SK-N-SH treated with all-trans-retinoic acid at 6 μM for 48 hours (cell line): ENCODE data around the gene COL23A1.

Experiments used
- ATAC-seq: fragments of 200-7000 bp; cut with Tn5 transposase; 3 replicates; pipeline ENCODE4 v1.9.1; 2020; ENCODE audit warnings: mild to moderate bottlenecking, moderate library complexity
- ARNTL ChIP-seq: fragments of 450-650 bp; formaldehyde crosslinking; IDR thresholded peaks from 2 replicates; pipeline ENCODE4 v1.5.0; 2020; ENCODE audit warnings: low read depth, mild to moderate bottlenecking, moderate library complexity, borderline replicate concordance
- BACH2 ChIP-seq: fragments of 250-450 bp; sonication (Bioruptor Pico); IDR thresholded peaks from 2 replicates; pipeline ENCODE4 v1.9.0; 2021; ENCODE audit warnings: mild to moderate bottlenecking, borderline replicate concordance
- CREB5 ChIP-seq: fragments of 250-450 bp; sonication (Bioruptor Pico); IDR thresholded peaks from 2 replicates; pipeline ENCODE4 v1.5.1; 2020; ENCODE audit warnings: low read depth, mild to moderate bottlenecking, moderate library complexity
- CSDC2 ChIP-seq: fragments of 250-450 bp; sonication (Bioruptor Pico); IDR thresholded peaks from 2 replicates; pipeline ENCODE4 v1.5.0; 2020; ENCODE audit warnings: mild to moderate bottlenecking, moderate library complexity
- CSRNP3 ChIP-seq: fragments of 250-450 bp; sonication (Bioruptor Pico); IDR thresholded peaks from 2 replicates; pipeline ENCODE4 v1.5.1; 2021; ENCODE audit warnings: mild to moderate bottlenecking, moderate library complexity
- ESRRG ChIP-seq: fragments of 250-450 bp; sonication (Bioruptor Pico); IDR thresholded peaks from 2 replicates; pipeline ENCODE4 v1.6.1; 2021; ENCODE audit warnings: mild to moderate bottlenecking
- GLIS3 ChIP-seq: fragments of 250-450 bp; sonication (Bioruptor Pico); IDR thresholded peaks from 2 replicates; pipeline ENCODE4 v1.5.0; 2020; ENCODE audit warnings: mild to moderate bottlenecking, moderate library complexity
- ISL1 ChIP-seq: fragments of 250-450 bp; sonication (Bioruptor Pico); IDR thresholded peaks from 2 replicates; pipeline ENCODE4 v2.1.2; 2022; ENCODE audit warnings: mild to moderate bottlenecking, moderate library complexity
- OSR1 ChIP-seq: fragments of 250-450 bp; sonication (Bioruptor Pico); IDR thresholded peaks from 2 replicates; pipeline ENCODE4 v1.8.0; 2022; ENCODE audit warnings: moderate library complexity, mild to moderate bottlenecking, inconsistent platforms
- PATZ1 ChIP-seq: fragments of 250-450 bp; sonication (Bioruptor Pico); IDR thresholded peaks from 2 replicates; pipeline ENCODE4 v1.8.0; 2020; ENCODE audit warnings: mild to moderate bottlenecking, moderate library complexity, borderline replicate concordance
- PPARA ChIP-seq: fragments of 250-450 bp; sonication (Bioruptor Pico); IDR thresholded peaks from 2 replicates; pipeline ENCODE4 v1.5.0; 2020; ENCODE audit warnings: mild to moderate bottlenecking, borderline replicate concordance
- RARB ChIP-seq: fragments of 250-450 bp; sonication (Bioruptor Pico); IDR thresholded peaks from 2 replicates; pipeline ENCODE4 v1.8.0; 2021; ENCODE audit warnings: mild to moderate bottlenecking, moderate library complexity
- TCF4 ChIP-seq: fragments of 250-450 bp; sonication (Bioruptor Pico); IDR thresholded peaks from 2 replicates; pipeline ENCODE4 v1.8.0; 2021; ENCODE audit warnings: mild to moderate bottlenecking, moderate library complexity, borderline replicate concordance
- TSHZ2 ChIP-seq: fragments of 250-450 bp; sonication (Bioruptor Pico); IDR thresholded peaks from 2 replicates; pipeline ENCODE4 v1.5.0; 2020; ENCODE audit warnings: mild to moderate bottlenecking, moderate library complexity
- ZC3H10 ChIP-seq: fragments of 250-450 bp; sonication (Bioruptor Pico); IDR thresholded peaks from 2 replicates; pipeline ENCODE4 v1.5.1; 2021; ENCODE audit warnings: mild to moderate bottlenecking, moderate library complexity
- ZFP3 ChIP-seq: fragments of 250-450 bp; sonication (Bioruptor Pico); IDR thresholded peaks from 2 replicates; pipeline ENCODE4 v1.5.0; 2020; ENCODE audit warnings: mild to moderate bottlenecking, moderate library complexity
- ZFP30 ChIP-seq: fragments of 450-650 bp; formaldehyde crosslinking; IDR thresholded peaks from 2 replicates; pipeline ENCODE4 v1.5.0; 2022; ENCODE audit warnings: mild to moderate bottlenecking, moderate library complexity
- ZNF565 ChIP-seq: fragments of 450-650 bp; formaldehyde crosslinking; conservative IDR thresholded peaks from 2 replicates; pipeline ENCODE4 v1.5.0; 2020; ENCODE audit warnings: low read depth, mild to moderate bottlenecking, moderate library complexity
- ZNF70 ChIP-seq: fragments of 450-650 bp; formaldehyde crosslinking; IDR thresholded peaks from 2 replicates; pipeline ENCODE4 v1.5.0; 2020; ENCODE audit warnings: mild to moderate bottlenecking, moderate library complexity
- ZNF8 ChIP-seq: fragments of 450-650 bp; formaldehyde crosslinking; IDR thresholded peaks from 2 replicates; pipeline ENCODE4 v1.5.0; 2020; ENCODE audit warnings: mild to moderate bottlenecking, moderate library complexity

The COL23A1 gene

GRCh38 chr5:178357678-178358077 is 232.5 kb downstream of the COL23A1 start:
- ATAC-seq, result no peak
- TF ChIP-seq ZNF8 (no peak), ARNTL (CRISPR knock-in tag) (no peak), BACH2 (CRISPR knock-in tag) (no peak), GLIS3 (CRISPR knock-in tag) (no peak), ISL1 (CRISPR knock-in tag) (no peak), OSR1 (no peak), CSDC2 (CRISPR knock-in tag) (no peak), ZFP3 (CRISPR knock-in tag) (no peak), ZNF565 (no peak), ZFP30 (CRISPR knock-in tag) (no peak), PATZ1 (no peak), TCF4 (CRISPR knock-in tag) (no peak), ESRRG (no peak), PPARA (CRISPR knock-in tag) (no peak), CREB5 (CRISPR knock-in tag) (no peak)

GRCh38 chr5:178357121-178357521 is 233.1 kb downstream of the COL23A1 start:
- TF ChIP-seq RARB (CRISPR knock-in tag) (no peak), ARNTL (CRISPR knock-in tag) (no peak), PATZ1 (no peak), ZNF565 (no peak)
- ATAC-seq, result no peak

- no peak for ATAC-seq
- TF ChIP-seq ZNF70 (CRISPR knock-in tag) (no peak), BACH2 (CRISPR knock-in tag) (no peak), ZC3H10 (CRISPR knock-in tag) (no peak), CREB5 (CRISPR knock-in tag) (no peak), RARB (CRISPR knock-in tag) (no peak)
Observed at GRCh38 chr5:178356431-178356872, 233.7 kb downstream of the COL23A1 start.

GRCh38 chr5:178355671-178356070 is 234.5 kb downstream of the COL23A1 start:
- ATAC-seq, result no peak
- no peak for TF ChIP-seq ZNF70 (CRISPR knock-in tag)
- TF ChIP-seq GLIS3 (CRISPR knock-in tag), result no peak
- TF ChIP-seq CSRNP3 (CRISPR knock-in tag), result no peak
- no peak for TF ChIP-seq ESRRG
- TF ChIP-seq BACH2 (CRISPR knock-in tag), result no peak
- TF ChIP-seq ARNTL (CRISPR knock-in tag), result no peak
- TF ChIP-seq, all 23 proteins: peak for 0

- no peak for TF ChIP-seq ARNTL (CRISPR knock-in tag)
- no peak for TF ChIP-seq GLIS3 (CRISPR knock-in tag)
- TF ChIP-seq TSHZ2 (CRISPR knock-in tag), result no peak
- no peak for TF ChIP-seq PPARA (CRISPR knock-in tag)
- no peak for TF ChIP-seq ZC3H10 (CRISPR knock-in tag)
- TF ChIP-seq CSDC2 (CRISPR knock-in tag), result no peak
- no peak for TF ChIP-seq OSR1
- no peak for TF ChIP-seq ZNF70 (CRISPR knock-in tag)
- TF ChIP-seq CREB5 (CRISPR knock-in tag), result no peak
- no peak for TF ChIP-seq ZNF8
- no peak for ATAC-seq
Observed at GRCh38 chr5:178353461-178353860, 236.7 kb downstream of the COL23A1 start.
